ENCODE measurements around the gene FOXC2. TPM values are rescaled to one million over a fixed set of nuclear protein-coding genes. Genes with fewer than 3 reads are reported as not detected.

Gene FOXC2
- 20.8 TPM for polyA plus RNA-seq (2012; ENCODE audit: insufficient read length, low read depth)

- peak; percentile 56; the same call in 1 of the 2 replicates for TF ChIP-seq POLR2AphosphoS5 (IDR thresholded peaks at IDR 0.05; ENCODE audit: low read depth, low read length)
- TF ChIP-seq FOXP2 (optimal IDR thresholded peaks at IDR 0.05; ENCODE audit: borderline replicate concordance, extremely low read depth, extremely low read length, insufficient read depth): no peak
- TF ChIP-seq SIN3A (IDR thresholded peaks at IDR 0.05; ENCODE audit: borderline replicate concordance, insufficient read depth, low read length): no peak
- TF ChIP-seq REST (IDR thresholded peaks at IDR 0.05; ENCODE audit: insufficient read depth in 1 of 2, low read depth in 2 of 2, low read length in 2 of 2): no peak
- TF ChIP-seq TAF1 (IDR thresholded peaks at IDR 0.05; ENCODE audit: borderline replicate concordance, insufficient read depth, low read length): peak; percentile 59; the same call in 1 of the 2 replicates
Measured at GRCh38 chr16:86566601-86566965, at the start of gene FOXC2. Gene FOXC2, plus strand, starts transcription at chr16:86566829. Its CDS starts 507 bp downstream, at chr16:86567336.

- TF ChIP-seq POLR2AphosphoS5 (IDR thresholded peaks at IDR 0.05; ENCODE audit: low read depth, low read length): no peak
- no peak for TF ChIP-seq SIN3A (IDR thresholded peaks at IDR 0.05; ENCODE audit: borderline replicate concordance, insufficient read depth, low read length)
Measured at GRCh38 chr16:86517033-86517432, 49.6 kb upstream of the FOXC2 start.

- TF ChIP-seq SIN3A (IDR thresholded peaks at IDR 0.05; ENCODE audit: borderline replicate concordance, insufficient read depth, low read length): no peak
- no peak for TF ChIP-seq POLR2AphosphoS5 (IDR thresholded peaks at IDR 0.05; ENCODE audit: low read depth, low read length)
- TF ChIP-seq TAF1 (IDR thresholded peaks at IDR 0.05; ENCODE audit: borderline replicate concordance, insufficient read depth, low read length): no peak
- no peak for TF ChIP-seq FOXP2 (optimal IDR thresholded peaks at IDR 0.05; ENCODE audit: borderline replicate concordance, extremely low read depth, extremely low read length, insufficient read depth)
- TF ChIP-seq REST (IDR thresholded peaks at IDR 0.05; ENCODE audit: insufficient read depth in 1 of 2, low read depth in 2 of 2, low read length in 2 of 2): no peak
Measured at GRCh38 chr16:86517652-86518258, 48.9 kb upstream of the FOXC2 start.

GRCh38 chr16:86519007-86519648, 47.5 kb upstream of the FOXC2 start:
- TF ChIP-seq POLR2AphosphoS5 (IDR thresholded peaks at IDR 0.05; ENCODE audit: low read depth, low read length) (no peak), REST (IDR thresholded peaks at IDR 0.05; ENCODE audit: insufficient read depth in 1 of 2, low read depth in 2 of 2, low read length in 2 of 2) (no peak), TAF1 (IDR thresholded peaks at IDR 0.05; ENCODE audit: borderline replicate concordance, insufficient read depth, low read length) (no peak), SIN3A (IDR thresholded peaks at IDR 0.05; ENCODE audit: borderline replicate concordance, insufficient read depth, low read length) (no peak), FOXP2 (optimal IDR thresholded peaks at IDR 0.05; ENCODE audit: borderline replicate concordance, extremely low read depth, extremely low read length, insufficient read depth) (no peak)

GRCh38 chr16:86519649-86520316, 46.8 kb upstream of the FOXC2 start:
- TF ChIP-seq FOXP2 (optimal IDR thresholded peaks at IDR 0.05; ENCODE audit: borderline replicate concordance, extremely low read depth, extremely low read length, insufficient read depth): no peak

Measured in PFSK-1 (cell line).